Measurements from ENCODE around the gene CHIT1.

DNA sequence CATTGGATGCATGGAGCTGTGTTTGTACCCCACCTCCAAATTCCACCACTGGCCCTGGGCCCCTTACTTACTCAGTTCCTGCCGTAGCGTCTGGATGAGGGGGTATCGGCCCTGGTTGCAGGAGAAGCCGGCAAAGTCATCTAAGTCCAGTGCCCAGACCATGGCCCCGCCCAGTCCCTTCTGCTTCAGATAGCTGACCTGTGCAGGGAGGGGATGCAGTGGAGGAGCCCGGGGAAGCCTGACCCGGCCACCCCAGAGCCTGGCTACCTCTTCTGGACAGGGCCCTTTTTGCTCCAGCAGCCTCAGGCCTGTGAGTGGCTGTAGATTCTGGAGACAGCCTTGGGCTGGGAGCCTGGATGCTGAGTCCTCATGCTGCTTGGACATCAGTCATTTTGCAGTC is 11.8 kb downstream of the CHIT1 start:
- TF ChIP-seq, protein P1, sequence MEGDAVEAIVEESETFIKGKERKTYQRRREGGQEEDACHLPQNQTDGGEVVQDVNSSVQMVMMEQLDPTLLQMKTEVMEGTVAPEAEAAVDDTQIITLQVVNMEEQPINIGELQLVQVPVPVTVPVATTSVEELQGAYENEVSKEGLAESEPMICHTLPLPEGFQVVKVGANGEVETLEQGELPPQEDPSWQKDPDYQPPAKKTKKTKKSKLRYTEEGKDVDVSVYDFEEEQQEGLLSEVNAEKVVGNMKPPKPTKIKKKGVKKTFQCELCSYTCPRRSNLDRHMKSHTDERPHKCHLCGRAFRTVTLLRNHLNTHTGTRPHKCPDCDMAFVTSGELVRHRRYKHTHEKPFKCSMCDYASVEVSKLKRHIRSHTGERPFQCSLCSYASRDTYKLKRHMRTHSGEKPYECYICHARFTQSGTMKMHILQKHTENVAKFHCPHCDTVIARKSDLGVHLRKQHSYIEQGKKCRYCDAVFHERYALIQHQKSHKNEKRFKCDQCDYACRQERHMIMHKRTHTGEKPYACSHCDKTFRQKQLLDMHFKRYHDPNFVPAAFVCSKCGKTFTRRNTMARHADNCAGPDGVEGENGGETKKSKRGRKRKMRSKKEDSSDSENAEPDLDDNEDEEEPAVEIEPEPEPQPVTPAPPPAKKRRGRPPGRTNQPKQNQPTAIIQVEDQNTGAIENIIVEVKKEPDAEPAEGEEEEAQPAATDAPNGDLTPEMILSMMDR (IDR thresholded peaks at IDR 0.05), result no peak
- TF ChIP-seq POLR2A (IDR thresholded peaks at IDR 0.05), result no peak
